ENCODE measurements around the gene SYNM.

Gene SYNM

GRCh38 chr15:99143242-99143641 lies 38.4 kb downstream of the SYNM start:
- DNase-seq = no peak

GRCh38 chr15:99143655-99144610 lies 39.1 kb downstream of the SYNM start:
- DNase-seq = no peak

- no peak for DNase-seq
Measured at GRCh38 chr15:99145005-99145404, 40.1 kb downstream of the SYNM start.

GRCh38 chr15:99145778-99146177 lies 40.9 kb downstream of the SYNM start:
- no peak for DNase-seq

GRCh38 chr15:99146661-99147060 lies 41.8 kb downstream of the SYNM start:
- DNase-seq = no peak

- DNase-seq = no peak
Measured at GRCh38 chr15:99148851-99149276, 44.0 kb downstream of the SYNM start.

- no peak for DNase-seq
Measured at GRCh38 chr15:99149366-99149765, 44.5 kb downstream of the SYNM start.

- no peak for DNase-seq
Measured at GRCh38 chr15:99151156-99151555, 46.3 kb downstream of the SYNM start.

GRCh38 chr15:99153026-99153535 lies 48.2 kb downstream of the SYNM start:
- no peak for DNase-seq

GRCh38 chr15:99154271-99154670 lies 49.4 kb downstream of the SYNM start:
- DNase-seq = no peak

- no peak for DNase-seq
Measured at GRCh38 chr15:99155961-99156443, 51.1 kb downstream of the SYNM start.

GRCh38 chr15:99157456-99157855 lies 52.6 kb downstream of the SYNM start:
- DNase-seq = no peak

- no peak for DNase-seq
Measured at GRCh38 chr15:99158626-99159412, 53.9 kb downstream of the SYNM start.

- DNase-seq = no peak
Measured at GRCh38 chr15:99163271-99164062, 58.6 kb downstream of the SYNM start.

GRCh38 chr15:99164119-99164518 lies 59.2 kb downstream of the SYNM start:
- no peak for DNase-seq

GRCh38 chr15:99165020-99165790 lies 60.3 kb downstream of the SYNM start:
- no peak for DNase-seq

- DNase-seq = peak; percentile 40 to 63
Measured at GRCh38 chr15:99165956-99166689, 61.2 kb downstream of the SYNM start.

- DNase-seq = no peak
Measured at GRCh38 chr15:99167201-99167600, 62.3 kb downstream of the SYNM start.

- peak; percentile 83 for DNase-seq
Measured at GRCh38 chr15:99167640-99168039, 62.8 kb downstream of the SYNM start.

- peak; percentile 42 to 67 for DNase-seq
Measured at GRCh38 chr15:99168601-99169580, 64.0 kb downstream of the SYNM start.
